ENCODE data around the gene GPR156.
"Not testable (repeated sequence)": the region's sequence is repeated elsewhere in the genome, so short reads cannot be mapped to it uniquely, and the experiment has no call there.

GPR156 gene

GRCh38 chr3:120157681-120158080, 127.3 kb downstream of the GPR156 start:
- Histone ChIP-seq H3K27ac (ENCODE audit: low read length, poor library complexity, severe bottlenecking) (no peak overlapping the region), H2AK5ac (ENCODE audit: low read length, severe bottlenecking) (no peak overlapping the region), H4K91ac (ENCODE audit: low read length) (peak overlapping the region; percentile 79), H3K4me3 (ENCODE audit: insufficient read depth in 1 of 2, low read depth in 1 of 2, low read length in 2 of 2) (no peak overlapping the region), H3K36me3 (ENCODE audit: control insufficient read depth in 1 of 2, insufficient read depth in 2 of 2, low read depth in 1 of 2, low read length in 2 of 2) (no peaks in the 10 kb centered on the region), H3K4me2 (ENCODE audit: low read length, poor library complexity, severe bottlenecking) (no peak overlapping the region), H3K9ac (ENCODE audit: low read length) (no peak overlapping the region), H3K27me3 (ENCODE audit: control insufficient read depth in 1 of 2, insufficient read depth in 1 of 2, low read length in 2 of 2) (no peaks in the 10 kb centered on the region), H4K8ac (ENCODE audit: low read length) (no peak overlapping the region), H2BK120ac (ENCODE audit: low read depth, low read length) (no peak overlapping the region), H3K14ac (ENCODE audit: low read length in 2 of 2) (no peak overlapping the region), H3K23ac (ENCODE audit: low read length in 2 of 2) (no peak overlapping the region), H2AFZ (ENCODE audit: low read depth, low read length) (no peak overlapping the region), H3K4ac (ENCODE audit: low read depth in 1 of 2, low read length in 2 of 2) (no peak overlapping the region), H3K4me1 (ENCODE audit: control insufficient read depth, insufficient read depth, low read depth, low read length) (peaks cover 4% of the 10 kb centered on the region), H3K18ac (ENCODE audit: low read depth in 1 of 2, low read length in 2 of 2) (no peak overlapping the region), H3K9me3 (ENCODE audit: control insufficient read depth, low read length) (peaks cover 18% of the 10 kb centered on the region), H2BK12ac (ENCODE audit: low read length in 2 of 2) (peak overlapping the region in 1 of 2 experiments; percentile 84), H2BK5ac (ENCODE audit: low read depth, low read length, poor library complexity, severe bottlenecking) (no peak overlapping the region), H3K79me1 (replicated peaks; ENCODE audit: low read length, poor library complexity, severe bottlenecking) (no peaks in the 10 kb centered on the region), H2BK15ac (ENCODE audit: low read depth, poor library complexity, severe bottlenecking) (no peak overlapping the region)
- no peak for DNase-seq
- 98% methylated on average over 4 of the region's 5 CpGs for WGBS

- WGBS = 98% methylated on average over 2 of the region's 3 CpGs
- Histone ChIP-seq H2AK5ac (ENCODE audit: low read length, severe bottlenecking) (no peak overlapping the region), H3K4ac (ENCODE audit: low read depth in 1 of 2, low read length in 2 of 2) (no peak overlapping the region), H3K4me3 (ENCODE audit: insufficient read depth in 1 of 2, low read depth in 1 of 2, low read length in 2 of 2) (no peak overlapping the region), H4K8ac (ENCODE audit: low read length) (peak overlapping the region; percentile 13), H4K91ac (ENCODE audit: low read length) (peak overlapping the region; percentile 72), H3K79me1 (replicated peaks; ENCODE audit: low read length, poor library complexity, severe bottlenecking) (no peaks in the 10 kb centered on the region), H3K9me3 (ENCODE audit: control insufficient read depth, low read length) (peaks cover 18% of the 10 kb centered on the region), H2AFZ (ENCODE audit: low read depth, low read length) (no peak overlapping the region), H3K4me2 (ENCODE audit: low read length, poor library complexity, severe bottlenecking) (no peak overlapping the region), H3K23ac (ENCODE audit: low read length in 2 of 2) (no peak overlapping the region), H2BK12ac (ENCODE audit: low read length in 2 of 2) (peak overlapping the region in 1 of 2 experiments; percentile 45), H2BK120ac (ENCODE audit: low read depth, low read length) (no peak overlapping the region), H3K14ac (ENCODE audit: low read length in 2 of 2) (no peak overlapping the region), H3K27me3 (ENCODE audit: control insufficient read depth in 1 of 2, insufficient read depth in 1 of 2, low read length in 2 of 2) (no peaks in the 10 kb centered on the region), H3K4me1 (ENCODE audit: control insufficient read depth, insufficient read depth, low read depth, low read length) (peaks cover 4% of the 10 kb centered on the region), H2BK15ac (ENCODE audit: low read depth, poor library complexity, severe bottlenecking) (peak overlapping the region; percentile 60), H2BK5ac (ENCODE audit: low read depth, low read length, poor library complexity, severe bottlenecking) (no peak overlapping the region), H3K18ac (ENCODE audit: low read depth in 1 of 2, low read length in 2 of 2) (no peak overlapping the region), H3K27ac (ENCODE audit: low read length, poor library complexity, severe bottlenecking) (no peak overlapping the region), H3K9ac (ENCODE audit: low read length) (no peak overlapping the region), H3K36me3 (ENCODE audit: control insufficient read depth in 1 of 2, insufficient read depth in 2 of 2, low read depth in 1 of 2, low read length in 2 of 2) (no peaks in the 10 kb centered on the region)
- no peak for DNase-seq
These were observed 127.9 kb downstream of the GPR156 start for GRCh38 chr3:120157113-120157512.

- Histone ChIP-seq H3K27me3 (ENCODE audit: control insufficient read depth in 1 of 2, insufficient read depth in 1 of 2, low read length in 2 of 2) (no peaks in the 10 kb centered on the region), H3K9me3 (ENCODE audit: control insufficient read depth, low read length) (peaks cover 18% of the 10 kb centered on the region), H3K4ac (ENCODE audit: low read depth in 1 of 2, low read length in 2 of 2) (no peak overlapping the region), H2BK15ac (ENCODE audit: low read depth, poor library complexity, severe bottlenecking) (no peak overlapping the region), H3K14ac (ENCODE audit: low read length in 2 of 2) (no peak overlapping the region), H3K79me1 (replicated peaks; ENCODE audit: low read length, poor library complexity, severe bottlenecking) (no peaks in the 10 kb centered on the region), H3K4me2 (ENCODE audit: low read length, poor library complexity, severe bottlenecking) (no peak overlapping the region), H3K4me1 (ENCODE audit: control insufficient read depth, insufficient read depth, low read depth, low read length) (peaks cover 4% of the 10 kb centered on the region), H2BK120ac (ENCODE audit: low read depth, low read length) (no peak overlapping the region), H3K4me3 (ENCODE audit: insufficient read depth in 1 of 2, low read depth in 1 of 2, low read length in 2 of 2) (no peak overlapping the region), H3K9ac (ENCODE audit: low read length) (no peak overlapping the region), H3K18ac (ENCODE audit: low read depth in 1 of 2, low read length in 2 of 2) (no peak overlapping the region), H2BK12ac (ENCODE audit: low read length in 2 of 2) (no peak overlapping the region), H4K8ac (ENCODE audit: low read length) (no peak overlapping the region), H2AK5ac (ENCODE audit: low read length, severe bottlenecking) (no peak overlapping the region), H3K23ac (ENCODE audit: low read length in 2 of 2) (no peak overlapping the region), H2AFZ (ENCODE audit: low read depth, low read length) (no peak overlapping the region), H2BK5ac (ENCODE audit: low read depth, low read length, poor library complexity, severe bottlenecking) (no peak overlapping the region), H3K27ac (ENCODE audit: low read length, poor library complexity, severe bottlenecking) (no peak overlapping the region), H4K91ac (ENCODE audit: low read length) (no peak overlapping the region), H3K36me3 (ENCODE audit: control insufficient read depth in 1 of 2, insufficient read depth in 2 of 2, low read depth in 1 of 2, low read length in 2 of 2) (no peaks in the 10 kb centered on the region)
- no peak for DNase-seq
These were observed 128.3 kb downstream of the GPR156 start for GRCh38 chr3:120156699-120157098.

GRCh38 chr3:120155694-120156093, 129.3 kb downstream of the GPR156 start:
- not testable (repeated sequence) for H3K36me3 ChIP-seq (ENCODE audit: control insufficient read depth in 1 of 2, insufficient read depth in 2 of 2, low read depth in 1 of 2, low read length in 2 of 2); H3K4me1 ChIP-seq (ENCODE audit: control insufficient read depth, insufficient read depth, low read depth, low read length); H3K9ac ChIP-seq (ENCODE audit: low read length); H3K23ac ChIP-seq (ENCODE audit: low read length in 2 of 2); DNase-seq; H3K27ac ChIP-seq (ENCODE audit: low read length, poor library complexity, severe bottlenecking); H3K4ac ChIP-seq (ENCODE audit: low read depth in 1 of 2, low read length in 2 of 2); H3K4me3 ChIP-seq (ENCODE audit: insufficient read depth in 1 of 2, low read depth in 1 of 2, low read length in 2 of 2); H2BK15ac ChIP-seq (ENCODE audit: low read depth, poor library complexity, severe bottlenecking); H2BK5ac ChIP-seq (ENCODE audit: low read depth, low read length, poor library complexity, severe bottlenecking); H2AK5ac ChIP-seq (ENCODE audit: low read length, severe bottlenecking); H2BK120ac ChIP-seq (ENCODE audit: low read depth, low read length); H2BK12ac ChIP-seq (ENCODE audit: low read length in 2 of 2); H3K18ac ChIP-seq (ENCODE audit: low read depth in 1 of 2, low read length in 2 of 2); H3K14ac ChIP-seq (ENCODE audit: low read length in 2 of 2); H3K4me2 ChIP-seq (ENCODE audit: low read length, poor library complexity, severe bottlenecking); H4K91ac ChIP-seq (ENCODE audit: low read length); H3K27me3 ChIP-seq (ENCODE audit: control insufficient read depth in 1 of 2, insufficient read depth in 1 of 2, low read length in 2 of 2); H2AFZ ChIP-seq (ENCODE audit: low read depth, low read length); H4K8ac ChIP-seq (ENCODE audit: low read length); H3K79me1 ChIP-seq (replicated peaks; ENCODE audit: low read length, poor library complexity, severe bottlenecking)
- 69% methylated on average over 3 of the region's 3 CpGs for WGBS
- H3K9me3 ChIP-seq (ENCODE audit: control insufficient read depth, low read length) = peaks cover 18% of the 10 kb centered on the region

Data from mesenchymal stem cell (in vitro differentiated cells and primary cell).